Stimulated activated CD8-positive, alpha-beta memory T cell treated with anti-CD3 and anti-CD28 coated beads, Interleukin-12 subunit alpha, Interleukin-12 subunit beta, amount 100 ng/mL, for 24 hours (primary cell): Measurements from ENCODE around the gene CCT8.
"Not testable (repeated sequence)": the region's sequence is repeated elsewhere in the genome, so short reads cannot be mapped to it uniquely, and the experiment has no call there.

Source experiments
- DNase-seq: peaks from one replicate; pipeline ENCODE4 v3.0.0-alpha.2; 2020; ENCODE audit errors: extremely low read depth

The CCT8 gene

GRCh38 chr21:29024474-29025327 lies 48.7 kb downstream of the CCT8 start, which contains the start of gene USP16:
Gene USP16, plus strand, starts transcription at chr21:29024668. Its CDS starts 3,246 bp downstream, at chr21:29027914.
- DNase-seq = peak; percentile 83

DNA sequence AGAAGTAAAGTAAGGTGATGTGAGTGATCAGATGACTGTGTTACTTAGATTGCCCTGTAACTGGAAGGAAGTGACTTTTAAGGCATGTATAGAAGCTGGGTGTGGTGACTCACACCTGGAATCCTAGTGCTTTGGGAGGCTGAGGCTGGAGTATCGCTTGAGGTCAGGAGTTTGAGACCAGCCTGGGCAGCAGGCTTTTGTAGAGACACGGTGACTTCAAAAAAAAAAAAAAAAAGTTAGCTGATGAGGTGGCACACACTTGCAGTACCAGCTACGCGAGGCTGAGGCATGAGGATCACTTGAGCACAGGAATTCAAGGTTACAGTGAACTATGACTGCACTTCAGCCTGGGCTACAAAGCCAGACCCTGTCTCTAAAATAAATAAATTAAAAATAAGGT lies 51.3 kb downstream of the CCT8 start:
- DNase-seq = no peak

GRCh38 chr21:29018540-29018939 lies 54.9 kb downstream of the CCT8 start:
- DNase-seq = no peak

DNA sequence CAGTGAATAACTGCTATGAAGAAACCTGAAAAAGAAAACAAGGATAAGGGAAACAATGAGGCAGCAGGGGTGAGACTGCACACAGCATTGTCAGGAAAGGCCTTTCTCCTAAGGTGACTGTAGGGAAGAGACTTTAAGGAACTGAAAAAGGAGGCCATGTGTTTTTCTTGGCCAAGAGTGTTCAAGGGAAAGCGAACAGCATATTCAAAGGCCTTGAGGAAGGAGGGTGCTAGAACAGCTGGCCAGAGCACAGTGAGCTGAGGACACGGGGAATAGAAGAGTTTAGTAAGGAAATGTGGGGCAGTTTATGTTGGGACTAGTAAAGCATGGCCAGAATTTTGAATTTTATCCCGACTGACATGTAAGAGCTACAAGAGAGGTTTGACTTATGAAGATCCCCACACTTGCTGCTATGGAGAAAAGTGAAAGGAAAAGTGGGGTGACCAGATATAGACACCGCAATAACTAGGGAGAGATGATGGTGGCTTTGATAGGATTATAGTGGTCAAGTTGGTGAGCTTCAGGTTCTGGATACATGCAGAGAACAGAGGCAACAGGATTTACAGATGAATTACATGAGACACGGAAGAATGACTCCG lies 55.7 kb downstream of the CCT8 start:
- DNase-seq = no peak

- not testable (repeated sequence) for DNase-seq
Measured at GRCh38 chr21:29011236-29011635, 62.2 kb downstream of the CCT8 start.

DNA sequence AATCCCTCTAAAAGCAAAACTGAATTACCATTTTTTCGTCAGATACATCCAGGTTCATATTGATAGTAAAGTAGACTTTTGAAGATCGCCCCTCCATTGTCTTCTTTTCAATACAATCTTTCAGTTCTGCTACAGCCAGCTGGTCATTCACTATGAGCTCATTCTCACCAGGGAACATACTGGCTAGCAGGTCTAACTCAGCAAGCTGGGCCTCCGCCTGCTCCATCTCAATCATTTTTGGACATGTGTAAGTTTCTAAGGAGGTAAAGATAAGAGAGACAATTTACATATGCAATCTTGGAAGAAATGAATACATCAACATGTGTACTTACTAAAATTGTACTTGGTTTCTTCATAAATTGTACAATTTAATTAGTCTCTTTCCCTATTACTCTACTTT lies 65.1 kb downstream of the CCT8 start:
- no peak for DNase-seq

- DNase-seq = no peak
Measured at GRCh38 chr21:29007810-29008209, 65.6 kb downstream of the CCT8 start.

DNA sequence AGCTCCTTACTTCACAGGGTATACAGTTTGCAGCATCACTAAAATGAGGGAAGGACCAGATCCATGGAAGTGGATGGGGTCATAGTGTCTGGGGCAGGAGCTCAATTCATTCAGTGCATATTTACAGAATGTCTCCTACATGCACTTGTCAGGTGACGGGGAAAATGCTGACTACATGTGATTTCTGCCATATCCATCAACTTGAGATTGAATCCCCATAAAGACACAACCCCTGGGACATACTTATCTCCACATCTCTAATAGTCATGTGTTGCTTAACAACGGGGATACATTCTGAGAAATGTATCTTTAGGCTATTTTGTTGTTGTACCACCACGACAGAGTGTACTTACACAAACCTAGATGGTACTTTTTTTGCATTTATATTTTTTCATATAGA lies 66.3 kb downstream of the CCT8 start:
- DNase-seq = no peak
